Hematopoietic multipotent progenitor cell treated with erythropoietin and hydrocortisone succinate and interleukin-3 and kit ligand, for 17 days (in vitro differentiated cells): Measurements from ENCODE around the gene CCDC82.
"Not testable (repeated sequence)": the region's sequence is repeated elsewhere in the genome, so short reads cannot be mapped to it uniquely, and the experiment has no call there.

Experiments
- DNase-seq: peaks from one replicate; pipeline ENCODE4 v3.0.0-alpha.2; 2015; ENCODE audit warnings: low spot score

The CCDC82 gene

DNA sequence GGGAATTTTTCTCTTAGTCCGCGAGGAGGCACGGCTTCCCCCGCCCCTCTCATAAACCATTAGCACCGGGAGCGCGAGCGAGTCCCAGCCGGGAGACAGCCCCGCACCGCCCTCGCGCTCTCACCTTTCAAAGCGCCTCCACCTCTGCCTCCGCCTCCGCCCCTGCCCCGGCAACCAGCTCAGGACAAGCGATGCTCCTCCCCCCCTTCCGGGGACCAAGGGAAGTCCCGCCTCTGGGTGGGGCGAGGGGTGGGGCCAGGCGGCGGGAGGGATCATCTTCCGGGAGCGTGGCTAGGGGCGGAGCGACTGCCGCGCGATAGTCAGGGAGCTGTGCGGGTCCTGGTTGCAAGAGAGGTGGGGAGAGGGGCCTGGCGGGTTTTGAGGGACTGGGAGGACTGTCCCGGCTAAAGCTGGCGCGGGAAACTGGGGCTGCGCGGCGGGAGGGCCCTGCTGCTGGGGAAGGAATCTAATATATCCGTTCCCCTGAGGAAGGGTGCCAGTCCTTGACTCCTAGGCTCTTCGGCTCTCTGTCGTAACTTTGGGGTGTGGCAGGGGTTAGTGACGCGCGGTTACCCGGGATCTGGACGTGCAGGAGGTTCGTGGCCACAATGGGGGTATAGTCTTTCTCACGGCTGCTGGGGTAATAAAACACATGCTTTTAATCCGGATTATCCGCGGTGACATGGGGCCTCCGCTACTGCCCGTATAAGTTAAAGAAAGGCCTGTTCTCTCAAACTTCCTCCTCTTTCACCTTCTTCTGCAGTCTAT is at the start of gene CCDC82, which contains the start of gene JRKL:
Gene CCDC82, minus strand, starts transcription at position 193 of the 768 bp plus-strand sequence. CDS start 5,165 bp downstream, outside the sequence.
Gene JRKL, plus strand, starts transcription at position 294 of the 768 bp plus-strand sequence. CDS start 637 bp downstream, outside the sequence.
- DNase-seq, result peak; percentile 94

DNA sequence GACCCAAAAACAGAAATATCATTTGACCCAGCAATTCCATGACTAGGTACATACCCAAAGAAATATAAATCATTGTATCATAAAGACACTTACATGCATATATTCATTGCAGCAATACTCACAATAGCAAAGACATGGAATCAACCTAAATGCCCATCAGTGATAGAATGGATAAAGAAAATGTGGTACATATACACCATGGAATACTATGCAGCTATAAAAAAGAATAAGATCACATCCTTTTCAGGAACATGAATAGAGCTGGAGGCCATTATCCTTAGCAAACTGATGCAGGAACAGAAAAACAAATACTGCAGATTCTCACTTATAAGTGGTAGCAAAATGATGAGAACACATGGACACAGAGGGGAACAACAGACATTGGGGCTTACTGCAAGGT is 42.9 kb upstream of the CCDC82 start:
- DNase-seq, result not testable (repeated sequence)

DNA sequence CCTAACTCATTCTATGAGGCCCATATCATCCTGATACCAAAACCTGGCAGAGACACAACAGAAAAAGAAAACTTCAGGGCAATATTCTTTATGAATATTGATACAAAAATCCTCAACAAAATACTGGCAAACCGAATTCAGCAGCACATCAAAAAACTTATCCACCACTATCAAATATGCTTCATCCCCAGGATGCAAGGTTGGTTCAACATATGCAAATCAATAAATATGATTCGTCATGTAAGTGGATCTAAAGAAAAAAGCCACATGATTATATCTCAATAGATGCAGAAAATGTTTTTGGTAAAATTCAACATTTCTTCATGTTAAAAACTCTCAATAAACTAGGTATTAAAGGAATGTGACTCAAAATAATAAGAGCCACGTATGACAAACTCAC is 41.0 kb upstream of the CCDC82 start:
- no peak for DNase-seq

DNA sequence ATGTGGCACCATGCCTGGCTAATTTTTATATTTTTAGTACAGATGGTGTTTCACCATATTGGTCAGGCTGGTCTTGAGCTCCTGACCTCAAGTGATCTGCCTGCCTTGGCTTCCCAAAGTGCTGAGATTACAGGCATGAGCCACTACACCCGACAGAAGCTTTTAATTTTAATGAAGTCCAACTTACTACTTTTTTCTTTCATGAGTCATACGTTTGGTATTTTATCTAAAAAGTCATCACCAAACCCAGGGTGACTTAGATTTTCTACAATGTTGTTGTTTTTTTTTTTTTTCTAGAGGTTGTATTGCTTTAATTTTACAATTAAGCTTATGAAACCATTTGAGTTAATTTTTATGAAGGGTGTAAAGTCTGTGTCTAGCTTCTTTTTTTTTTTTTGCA is 35.0 kb upstream of the CCDC82 start:
- DNase-seq, result no peak

DNA sequence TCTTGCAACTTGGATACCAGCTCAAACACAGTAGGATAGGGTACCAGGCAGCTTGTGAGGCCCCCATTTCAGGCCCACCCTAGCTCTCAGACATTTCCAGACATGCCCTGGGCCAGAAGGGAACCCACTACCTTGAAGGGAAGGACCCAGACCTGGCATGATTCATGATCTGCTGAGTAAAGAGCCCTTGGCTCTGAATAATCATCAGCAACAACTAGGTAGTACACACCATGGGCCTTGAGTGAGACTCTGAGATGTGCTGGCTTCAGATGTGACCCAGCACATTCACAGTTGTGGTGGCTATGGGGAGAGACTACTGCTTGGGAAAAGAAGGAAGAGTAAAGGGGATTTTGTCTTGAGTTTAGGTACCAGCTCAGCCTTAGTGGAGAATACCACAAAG is 23.7 kb upstream of the CCDC82 start:
- no peak for DNase-seq

DNA sequence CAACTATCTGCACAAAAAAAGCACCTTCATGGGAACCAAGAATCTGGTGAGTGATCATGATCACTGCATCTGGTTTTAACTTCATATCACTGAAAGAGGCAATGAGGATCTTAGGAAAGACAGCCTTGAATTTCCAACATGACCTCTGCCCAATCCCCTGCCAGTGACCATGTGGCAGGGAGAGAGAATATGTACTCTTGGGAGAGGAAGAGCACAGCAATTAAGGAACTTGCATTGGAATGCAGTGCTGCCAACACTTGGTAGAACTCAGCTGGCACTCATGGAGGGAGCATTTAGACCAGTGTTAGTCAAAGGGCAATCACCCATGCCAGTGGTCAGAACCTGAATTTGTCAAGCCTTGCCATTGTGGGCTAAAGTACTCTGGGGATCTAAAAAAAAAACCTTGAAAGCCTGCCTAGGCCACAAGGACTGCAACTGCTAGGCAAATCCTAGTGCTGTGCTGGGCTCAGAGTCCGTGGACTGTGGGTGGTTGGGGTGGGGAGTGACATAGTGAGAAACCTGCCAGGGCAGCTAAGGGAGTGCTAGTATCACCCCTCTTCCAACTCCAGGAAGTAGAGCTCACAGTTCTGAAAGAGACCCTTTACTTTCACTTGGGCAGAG is 23.2 kb upstream of the CCDC82 start:
- no peak for DNase-seq

DNA sequence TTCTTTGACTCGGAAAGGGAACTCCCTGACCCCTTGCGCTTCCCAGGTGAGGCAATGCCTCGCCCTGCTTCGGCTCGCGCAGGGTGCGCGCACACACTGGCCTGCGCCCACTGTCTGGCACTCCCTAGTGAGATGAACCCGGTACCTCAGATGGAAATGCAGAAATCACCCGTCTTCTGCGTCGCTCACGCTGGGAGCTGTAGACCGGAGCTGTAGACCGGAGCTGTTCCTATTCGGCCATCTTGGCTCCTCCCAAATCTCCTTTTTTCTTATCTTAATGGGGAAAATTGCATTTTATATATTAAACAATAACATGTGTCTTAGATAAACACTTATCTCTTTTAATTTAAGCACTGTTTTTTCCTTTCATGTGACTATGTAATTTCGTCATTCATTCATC is 21.7 kb upstream of the CCDC82 start:
- DNase-seq, result not testable (repeated sequence)

DNA sequence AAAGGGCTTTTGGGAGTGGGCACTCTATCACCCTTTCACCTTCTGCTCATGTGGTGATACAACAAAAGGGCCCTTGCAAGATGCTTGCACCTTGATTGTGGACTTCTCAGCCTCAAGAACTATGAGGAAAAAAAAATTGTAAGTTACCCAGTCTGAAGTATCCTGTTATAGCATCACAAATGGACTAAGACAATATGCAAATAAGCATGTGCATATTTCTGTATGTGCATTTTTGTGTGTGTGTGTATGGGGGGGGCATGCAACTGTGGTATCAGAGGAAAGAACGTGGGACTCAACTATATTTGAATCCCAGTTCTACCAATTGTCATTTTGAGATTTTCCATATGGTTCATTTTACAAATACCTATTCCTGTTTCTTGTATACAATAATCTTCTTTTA is 11.0 kb upstream of the CCDC82 start:
- DNase-seq, result no peak

DNA sequence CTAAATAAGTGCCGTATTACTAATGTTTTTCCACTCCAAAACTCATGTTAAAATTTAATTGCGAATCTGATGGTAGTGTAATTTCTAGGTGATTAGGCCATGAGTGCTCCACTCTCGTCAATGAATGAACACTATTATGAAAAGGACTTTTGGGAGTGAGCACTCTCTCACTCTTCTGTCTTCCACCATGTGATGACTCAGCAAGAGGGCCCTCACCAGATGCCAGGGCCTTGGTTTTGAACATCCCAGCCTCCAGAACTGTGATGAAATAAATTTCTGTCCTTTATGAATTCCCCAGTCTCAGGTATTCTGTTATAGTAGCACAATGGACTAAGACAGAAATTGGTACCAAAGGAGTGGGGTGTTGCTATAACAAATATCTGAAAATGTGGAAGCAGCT is 8.2 kb upstream of the CCDC82 start:
- no peak for DNase-seq

DNA sequence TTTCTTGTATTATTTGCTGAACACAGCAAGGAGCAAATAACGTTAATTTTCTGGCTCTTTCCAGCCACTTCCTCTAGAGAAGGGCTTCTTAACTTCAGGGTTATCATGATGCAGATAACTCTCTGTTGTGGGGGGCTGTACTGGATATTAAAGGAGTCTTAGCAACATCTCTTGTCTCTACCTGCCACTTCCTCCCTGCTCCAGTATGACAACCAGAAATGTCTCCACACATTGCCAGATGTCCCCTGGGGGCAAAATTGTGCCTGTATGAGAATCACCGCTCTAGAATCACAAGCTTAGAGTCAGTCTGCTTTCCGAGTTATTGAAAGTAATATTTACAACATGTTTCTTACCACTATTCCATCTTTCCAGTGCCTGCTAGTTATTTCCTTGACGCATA is 6.9 kb upstream of the CCDC82 start:
- no peak for DNase-seq

DNA sequence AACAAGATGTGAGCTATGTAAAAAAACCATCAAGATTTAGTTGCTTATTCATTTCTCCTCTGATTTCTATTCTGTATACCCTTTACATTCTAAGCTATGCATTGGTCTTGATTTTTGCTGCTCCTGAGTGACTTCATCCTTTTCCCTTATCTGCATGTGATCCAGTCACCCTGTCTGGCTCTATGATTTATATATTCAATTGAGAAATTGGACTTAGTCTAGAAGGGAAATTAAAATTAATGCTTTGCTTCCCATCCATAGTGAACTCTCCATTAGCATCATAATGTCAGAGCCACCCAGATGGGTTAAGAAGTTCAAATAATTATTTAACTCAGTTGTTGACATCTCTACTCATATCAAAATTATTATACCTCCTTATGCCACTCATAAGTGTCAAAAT is 5.1 kb upstream of the CCDC82 start:
- DNase-seq, result no peak

DNA sequence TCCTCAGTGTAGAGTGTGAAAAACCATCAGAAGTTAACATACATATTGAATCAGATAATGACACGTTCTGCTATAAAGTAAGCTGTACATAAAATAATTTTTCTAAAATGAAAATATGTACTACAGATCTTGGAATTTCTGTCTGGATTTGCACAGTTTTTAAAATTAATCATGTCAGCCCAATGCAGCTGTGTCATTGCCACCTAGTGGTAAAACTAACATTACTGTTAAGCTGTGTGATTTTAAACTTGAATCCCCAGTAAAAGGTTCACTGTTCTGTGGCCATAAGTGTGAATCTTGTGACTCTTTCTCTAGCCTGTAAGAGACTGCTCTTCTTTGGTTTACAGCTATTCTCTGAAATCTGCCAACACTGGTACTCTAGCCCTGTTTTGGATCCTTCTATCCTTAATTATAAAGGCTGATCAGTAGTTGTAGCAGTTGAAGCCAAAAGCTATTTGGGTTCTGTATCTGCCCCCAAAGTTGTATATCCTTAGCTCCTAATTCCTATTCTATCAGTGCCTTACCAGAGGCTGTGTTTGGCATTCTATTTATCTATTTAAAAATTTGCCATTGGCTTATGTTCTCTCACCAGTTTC is 4.1 kb upstream of the CCDC82 start:
- DNase-seq, result peak; percentile 34

DNA sequence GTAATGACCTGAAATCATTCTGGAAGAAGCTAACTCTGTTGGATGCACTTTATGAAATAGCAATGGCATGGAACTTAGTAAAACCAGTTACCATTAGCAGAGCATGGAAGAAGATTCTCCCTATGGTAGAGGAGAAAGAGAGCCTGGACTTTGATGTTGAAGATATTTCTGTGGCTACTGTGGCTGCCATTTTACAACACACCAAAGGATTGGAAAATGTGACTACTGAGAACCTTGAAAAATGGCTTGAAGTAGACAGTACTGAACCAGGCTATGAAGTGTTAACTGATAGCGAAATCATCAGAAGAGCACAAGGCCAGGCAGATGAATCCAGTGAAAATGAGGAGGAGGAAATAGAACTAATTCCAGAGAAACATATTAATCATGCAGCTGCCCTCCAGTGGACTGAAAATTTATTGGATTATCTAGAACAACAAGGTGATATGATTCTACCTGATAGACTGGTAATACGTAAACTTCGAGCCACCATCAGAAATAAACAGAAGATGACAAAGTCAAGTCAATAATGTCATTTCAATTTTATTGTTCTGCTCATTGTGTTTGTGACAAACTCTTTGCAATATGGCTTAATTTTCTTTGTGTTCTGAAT is 2.1 kb upstream of the CCDC82 start:
- no peak for DNase-seq

DNA sequence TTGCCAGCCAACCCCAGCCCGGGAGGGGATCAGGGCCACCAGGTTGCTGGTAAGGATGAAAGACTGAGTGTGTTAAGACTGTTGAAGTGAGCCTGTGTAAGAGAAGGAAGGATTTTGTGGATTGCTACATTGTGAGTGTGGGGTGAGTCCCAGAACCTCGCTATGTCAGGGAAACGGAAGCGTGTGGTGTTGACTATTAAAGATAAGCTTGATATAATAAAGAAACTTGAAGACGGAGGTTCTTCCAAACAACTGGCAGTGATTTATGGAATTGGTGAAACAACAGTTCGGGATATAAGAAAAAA is 728 bp upstream of the CCDC82 start:
- no peak for DNase-seq

DNA sequence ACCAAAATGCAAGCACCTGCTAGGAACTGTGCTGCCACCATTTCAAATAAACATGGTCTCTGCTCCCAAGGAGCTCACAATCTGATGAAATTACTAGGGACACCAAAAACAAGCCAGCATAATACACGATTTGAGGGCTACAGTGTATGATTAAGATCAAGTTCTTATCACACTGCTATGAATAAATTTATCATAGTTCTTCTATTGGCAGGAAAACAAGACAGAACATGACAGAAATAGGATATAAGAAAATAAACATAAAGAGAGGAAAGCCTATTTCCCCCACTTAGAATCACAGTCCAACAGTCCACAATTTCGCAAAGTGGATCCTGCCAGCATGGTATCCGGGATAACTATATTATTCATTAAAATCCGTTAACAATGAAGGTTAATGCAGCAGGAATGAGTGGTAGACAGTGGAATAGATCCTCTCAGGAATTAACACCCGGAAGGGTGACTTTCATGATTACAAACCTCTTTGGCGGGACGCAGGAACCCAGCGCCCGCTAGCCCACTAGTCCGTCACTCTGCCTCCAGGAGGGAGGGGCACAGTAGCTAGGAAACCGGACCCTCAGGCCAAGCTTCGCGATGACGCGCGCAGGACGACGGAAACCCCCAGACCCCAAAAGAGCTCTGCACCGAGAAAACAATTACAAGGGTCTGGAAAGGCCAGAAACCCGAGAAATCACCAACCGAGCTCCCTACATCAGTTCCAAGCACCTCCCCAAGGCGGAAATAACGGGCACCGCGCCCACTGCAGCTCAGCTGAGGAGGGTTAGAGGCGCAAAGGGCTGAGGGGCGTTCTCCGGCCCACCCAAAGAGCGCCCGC is 607 bp downstream of the CCDC82 start:
- no peak for DNase-seq

DNA sequence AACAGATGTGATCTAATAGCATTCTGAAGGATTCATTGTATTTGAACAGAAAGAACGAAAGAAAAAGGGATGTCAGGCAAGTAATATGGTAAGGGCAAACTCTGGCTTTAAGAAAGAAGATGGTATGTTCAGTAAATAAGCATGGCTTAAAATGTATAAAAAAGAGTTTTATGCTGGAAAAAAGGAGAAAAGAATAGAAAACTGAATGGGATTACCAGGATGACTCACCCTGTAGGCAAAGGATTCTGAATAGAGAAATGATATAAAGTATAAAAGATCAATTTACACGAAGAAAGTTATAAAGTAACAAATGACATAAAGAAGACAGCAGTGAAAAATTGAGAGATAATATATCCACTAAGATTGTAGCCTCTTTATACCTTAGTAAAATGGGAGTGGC is 4.5 kb downstream of the CCDC82 start:
- no peak for DNase-seq

DNA sequence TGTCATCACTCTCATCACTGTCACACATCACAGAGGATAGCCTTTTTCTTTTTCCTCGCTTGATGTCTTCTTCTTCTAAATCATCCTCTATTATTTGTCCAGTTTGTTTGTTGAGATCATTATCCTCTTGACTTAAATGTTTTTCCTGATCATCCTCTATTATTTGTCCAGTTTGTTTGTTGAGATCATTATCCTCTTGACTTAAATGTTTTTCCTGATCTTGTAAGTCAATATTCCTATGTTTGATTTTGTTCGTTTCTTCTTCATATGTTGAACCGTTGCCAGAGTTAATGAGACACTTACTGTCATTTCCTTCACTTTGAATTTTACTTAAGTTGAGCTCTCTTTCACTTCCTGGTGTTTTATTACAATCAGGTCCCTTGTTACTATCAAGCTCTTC is 5.6 kb downstream of the CCDC82 start:
- DNase-seq, result no peak

DNA sequence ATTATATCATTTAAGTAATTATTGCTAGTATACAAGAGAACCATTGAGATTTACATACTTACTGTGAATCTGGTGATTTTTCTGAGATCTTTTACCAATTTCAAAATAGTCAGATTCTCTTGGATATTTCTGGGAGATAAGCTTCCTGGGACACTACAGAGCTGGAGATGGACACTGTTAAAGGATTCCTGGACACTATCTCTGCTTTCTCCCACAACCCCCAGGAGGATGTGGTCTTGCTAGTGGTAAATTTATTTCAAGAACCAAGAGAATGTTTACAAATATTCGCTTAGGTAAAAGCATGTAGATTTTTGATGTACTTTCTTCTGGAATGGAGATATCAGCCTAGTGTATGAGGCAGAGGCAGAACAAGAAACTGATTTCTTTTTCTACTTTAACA is 12.9 kb downstream of the CCDC82 start:
- DNase-seq, result no peak

DNA sequence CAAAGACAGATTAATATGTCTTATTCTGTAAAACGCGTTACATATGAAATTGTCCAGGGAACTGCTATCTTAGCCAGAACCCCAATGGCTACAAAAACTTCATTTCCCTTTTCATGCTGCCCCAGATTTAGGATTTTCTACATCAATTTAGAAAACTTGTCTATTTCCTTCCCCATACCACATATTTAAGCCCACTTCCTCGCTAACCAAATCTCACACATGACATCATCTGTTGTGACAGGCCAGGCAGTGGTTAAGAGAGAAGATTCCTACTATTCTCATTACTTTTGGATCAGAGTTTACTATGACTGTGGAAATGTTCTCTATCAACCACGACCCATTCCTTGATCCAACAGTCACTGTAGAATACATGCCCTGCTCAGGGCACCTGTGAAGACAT is 15.9 kb downstream of the CCDC82 start:
- no peak for DNase-seq

DNA sequence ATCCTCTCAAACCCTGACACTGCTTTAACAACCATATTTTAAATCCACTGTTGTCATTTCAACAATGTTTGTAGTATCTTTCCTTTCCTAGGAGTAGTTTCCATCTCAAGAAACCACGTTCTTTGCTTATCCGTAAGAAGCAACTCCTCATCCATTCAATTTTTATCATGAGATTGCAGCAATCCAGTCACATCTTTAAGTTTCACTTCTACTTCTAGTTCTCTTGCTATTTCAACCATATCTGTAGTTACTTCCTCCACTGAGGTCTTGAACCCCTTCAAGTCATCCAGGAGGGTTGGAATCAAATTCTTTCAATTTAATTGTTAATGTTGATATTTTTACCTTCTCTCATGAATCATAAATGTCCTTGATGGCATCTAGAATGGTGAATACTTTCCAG is 22.4 kb downstream of the CCDC82 start:
- no peak for DNase-seq

DNA sequence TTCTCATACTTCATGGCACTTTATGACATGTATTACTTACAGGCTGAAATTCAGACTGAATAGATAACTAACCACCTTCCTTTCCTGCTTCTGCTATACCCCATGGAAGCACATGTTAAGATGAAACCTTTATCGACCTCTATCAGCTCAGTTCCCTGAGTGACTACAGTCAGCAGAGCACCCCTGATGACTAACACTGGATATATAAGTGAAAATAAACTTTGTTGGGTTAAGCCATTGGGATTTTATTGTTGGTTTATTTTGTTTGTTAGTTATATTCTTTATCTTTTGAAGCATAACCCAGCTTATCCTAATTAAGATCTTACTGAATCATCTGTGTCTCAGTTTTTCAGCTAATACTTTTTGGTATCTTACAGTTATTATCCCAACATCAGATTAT is 23.7 kb downstream of the CCDC82 start:
- DNase-seq, result no peak

DNA sequence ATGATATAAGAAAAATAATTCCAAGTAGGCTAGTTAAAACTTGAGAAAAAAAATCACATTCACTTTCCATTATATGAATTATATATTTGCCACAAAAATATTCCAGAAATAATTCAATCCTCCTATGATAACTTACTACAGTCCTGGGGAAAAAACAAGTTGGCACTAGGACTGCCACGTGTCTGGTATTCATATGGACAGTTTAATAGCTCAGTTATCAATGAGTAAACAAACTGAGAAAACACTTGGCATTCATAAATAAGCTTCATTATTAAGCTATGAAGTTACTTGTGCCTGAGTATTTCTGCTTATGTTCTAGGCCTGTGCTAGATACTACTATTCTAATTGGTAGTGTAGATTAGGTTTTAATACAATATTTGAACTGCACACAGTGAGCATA is 24.2 kb downstream of the CCDC82 start:
- no peak for DNase-seq
